ENCODE data around the gene AIF1L. TPM values are rescaled to one million over a fixed set of nuclear protein-coding genes. Genes with fewer than 3 reads are reported as not detected.
"Not testable (repeated sequence)": the region's sequence is repeated elsewhere in the genome, so short reads cannot be mapped to it uniquely, and the experiment has no call there.

AIF1L gene
- total RNA-seq, 1 donor from 2014 or later: 23.7 TPM

DNA sequence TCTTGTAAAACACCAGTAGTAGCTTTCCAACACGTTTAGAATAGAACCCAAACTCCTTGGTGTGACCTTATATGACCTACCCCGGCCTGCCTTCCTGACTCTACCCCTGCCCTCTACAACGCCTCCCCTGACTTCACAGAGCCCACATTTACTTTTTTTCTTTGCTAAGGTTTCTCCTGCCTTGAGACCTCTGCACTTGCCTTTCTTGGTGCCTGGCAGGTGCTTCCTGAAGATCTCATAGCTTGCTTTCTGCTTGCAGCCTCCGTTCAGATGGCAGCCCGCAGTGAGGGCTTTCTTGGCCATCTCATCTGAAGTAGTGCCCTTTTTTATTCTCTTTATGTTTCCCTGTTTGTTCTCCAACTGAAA lies 53.3 kb downstream of the AIF1L start:
- peaks cover 77% of the 10 kb centered on the region for H3K36me3 ChIP-seq (ENCODE audit: insufficient read depth, low read length)
- DNase-seq (ENCODE audit: low read depth): no peak

DNA sequence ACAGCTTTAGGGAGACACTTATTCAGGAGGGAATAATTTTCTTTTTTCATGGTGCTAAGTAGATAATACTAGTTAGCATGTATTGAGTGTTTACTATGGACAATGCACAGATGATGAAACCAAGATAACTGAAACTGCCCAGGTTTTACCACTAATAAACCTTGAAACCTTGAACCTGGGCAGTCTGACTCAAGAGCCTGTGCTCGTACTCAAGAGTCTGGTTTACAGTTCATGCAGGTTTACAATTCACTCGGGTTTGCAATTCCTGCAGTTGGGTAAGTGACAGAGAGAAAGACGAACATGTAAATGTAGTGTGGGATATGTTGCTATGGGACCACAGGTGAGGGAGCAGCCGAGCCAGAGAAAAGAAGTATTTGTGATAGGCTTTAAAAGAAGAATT lies 57.3 kb downstream of the AIF1L start:
- no peak overlapping the region for H3K27ac Mint-ChIP-seq (ENCODE audit: unreplicated experiment)
- Histone ChIP-seq H3K36me3 (ENCODE audit: insufficient read depth, low read length) (peaks cover 48% of the 10 kb centered on the region), H3K4me3 (ENCODE audit: insufficient read depth, low read depth, low read length) (no peak overlapping the region), H4K20me1 (ENCODE audit: insufficient read depth, low read length) (peaks cover 18% of the 10 kb centered on the region), H3K9ac (ENCODE audit: low read length) (no peak overlapping the region), H3K27me3 (ENCODE audit: insufficient read depth, low read length) (no peaks in the 10 kb centered on the region), H2AFZ (ENCODE audit: low read depth, low read length) (no peak overlapping the region), H3K9me3 (ENCODE audit: insufficient read depth, low read depth, low read length) (no peaks in the 10 kb centered on the region), H3K4me2 (ENCODE audit: low read length) (no peak overlapping the region), H3K79me2 (ENCODE audit: insufficient read depth, low read length) (peaks cover 7% of the 10 kb centered on the region), H3K27ac (ENCODE audit: low read depth, low read length) (no peak overlapping the region), H3K4me1 (ENCODE audit: insufficient read depth, low read length) (no peaks in the 10 kb centered on the region)
- FAIRE-seq: no peak
- no peak for DNase-seq (ENCODE audit: low read depth)
- no peaks in the 10 kb centered on the region for H3K27me3 Mint-ChIP-seq (ENCODE audit: low read depth, unreplicated experiment)
- no peaks in the 10 kb centered on the region for H3K9me3 Mint-ChIP-seq (ENCODE audit: unreplicated experiment)
- H3K36me3 Mint-ChIP-seq (ENCODE audit: low read depth, unreplicated experiment): peaks cover 19% of the 10 kb centered on the region
- TF ChIP-seq EZH2 (IDR thresholded peaks at IDR 0.05; ENCODE audit: insufficient read depth, low read length) (no peak), CTCF (IDR thresholded peaks at IDR 0.05; ENCODE audit: insufficient read depth, low read depth, low read length) (no peak)
- H3K4me1 Mint-ChIP-seq (ENCODE audit: low read depth, unreplicated experiment): no peaks in the 10 kb centered on the region
- H3K4me3 Mint-ChIP-seq (ENCODE audit: unreplicated experiment): no peak overlapping the region

More for the DNA sequence above, 53.3 kb downstream of the AIF1L start:
- Mint-ChIP-seq H3K27me3 (ENCODE audit: low read depth, unreplicated experiment) (no peaks in the 10 kb centered on the region), H3K4me1 (ENCODE audit: low read depth, unreplicated experiment) (no peaks in the 10 kb centered on the region), H3K27ac (ENCODE audit: unreplicated experiment) (no peak overlapping the region), H3K9me3 (ENCODE audit: unreplicated experiment) (no peaks in the 10 kb centered on the region), H3K36me3 (ENCODE audit: low read depth, unreplicated experiment) (peaks cover 20% of the 10 kb centered on the region), H3K4me3 (ENCODE audit: unreplicated experiment) (no peak overlapping the region)
- Histone ChIP-seq H4K20me1 (ENCODE audit: insufficient read depth, low read length) (peaks cover 7% of the 10 kb centered on the region), H3K27me3 (ENCODE audit: insufficient read depth, low read length) (no peaks in the 10 kb centered on the region), H3K4me1 (ENCODE audit: insufficient read depth, low read length) (no peaks in the 10 kb centered on the region), H3K4me3 (ENCODE audit: insufficient read depth, low read depth, low read length) (no peak overlapping the region), H3K9ac (ENCODE audit: low read length) (no peak overlapping the region), H3K27ac (ENCODE audit: low read depth, low read length) (no peak overlapping the region), H3K4me2 (ENCODE audit: low read length) (no peak overlapping the region), H2AFZ (ENCODE audit: low read depth, low read length) (no peak overlapping the region), H3K9me3 (ENCODE audit: insufficient read depth, low read depth, low read length) (no peaks in the 10 kb centered on the region), H3K79me2 (ENCODE audit: insufficient read depth, low read length) (no peaks in the 10 kb centered on the region)
- FAIRE-seq: no peak
- TF ChIP-seq CTCF (IDR thresholded peaks at IDR 0.05; ENCODE audit: insufficient read depth, low read depth, low read length) (no peak), EZH2 (IDR thresholded peaks at IDR 0.05; ENCODE audit: insufficient read depth, low read length) (no peak)

- peaks cover 10% of the 10 kb centered on the region for H3K4me1 Mint-ChIP-seq (ENCODE audit: low read depth, unreplicated experiment)
- not testable (repeated sequence) for H3K79me2 ChIP-seq (ENCODE audit: insufficient read depth, low read length); H3K9me3 Mint-ChIP-seq (ENCODE audit: unreplicated experiment); H3K4me3 ChIP-seq (ENCODE audit: insufficient read depth, low read depth, low read length); H3K27ac ChIP-seq (ENCODE audit: low read depth, low read length); H3K4me3 Mint-ChIP-seq (ENCODE audit: unreplicated experiment); H3K4me1 ChIP-seq (ENCODE audit: insufficient read depth, low read length); H2AFZ ChIP-seq (ENCODE audit: low read depth, low read length); FAIRE-seq; H3K27me3 Mint-ChIP-seq (ENCODE audit: low read depth, unreplicated experiment); H3K27me3 ChIP-seq (ENCODE audit: insufficient read depth, low read length); H3K9ac ChIP-seq (ENCODE audit: low read length); H3K27ac Mint-ChIP-seq (ENCODE audit: unreplicated experiment); DNase-seq (ENCODE audit: low read depth); H3K4me2 ChIP-seq (ENCODE audit: low read length); H3K9me3 ChIP-seq (ENCODE audit: insufficient read depth, low read depth, low read length)
- H4K20me1 ChIP-seq (ENCODE audit: insufficient read depth, low read length): peaks cover 16% of the 10 kb centered on the region
- peaks cover 16% of the 10 kb centered on the region for H3K36me3 Mint-ChIP-seq (ENCODE audit: low read depth, unreplicated experiment)
- H3K36me3 ChIP-seq (ENCODE audit: insufficient read depth, low read length): peaks cover 39% of the 10 kb centered on the region
Observed at GRCh38 chr9:131158673-131159072, 62.3 kb downstream of the AIF1L start.

Measured in astrocyte (in vitro differentiated cells and primary cell).